Brain microvascular endothelial cell (primary cell): ENCODE results near the gene EPHA3.

Experiments used
- DNase-seq: peaks from one replicate; pipeline ENCODE4 v3.0.0-alpha.2; 2020
- H3K27ac ChIP-seq: fragments of 250-450 bp; sonication (Bioruptor Pico); 2 replicates; pipeline ENCODE4 v1.5.1; 2020; ENCODE audit warnings: mild to moderate bottlenecking, moderate library complexity
- H3K27me3 ChIP-seq: fragments of 250-450 bp; sonication (Bioruptor Pico); replicated peaks from 2 replicates; pipeline ENCODE4 v1.5.1; 2020; ENCODE audit warnings: mild to moderate bottlenecking
- H3K36me3 ChIP-seq: fragments of 250-450 bp; sonication (Bioruptor Pico); replicated peaks from 2 replicates; pipeline ENCODE4 v1.5.1; 2020; ENCODE audit warnings: mild to moderate bottlenecking
- H3K4me3 ChIP-seq: 2 replicates; pipeline ENCODE4 v1.5.1; 2011; ENCODE audit warnings: low read depth, mild to moderate bottlenecking, control low read depth, low read length, moderate library complexity
- CTCF ChIP-seq: IDR thresholded peaks from 2 replicates; pipeline ENCODE4 v1.5.1; 2011; ENCODE audit warnings: low read depth, mild to moderate bottlenecking, moderate library complexity, low read length, control low read depth, inconsistent platforms; ENCODE audit errors: missing control alignments
- in situ Hi-C: cut with HindIII; loops from 2 replicates; pipeline ENCODE4 v1.10.0; 2017; ENCODE audit warnings: low sequenced_read_pairs, low pct_ligation_motif_present

The EPHA3 gene

DNA sequence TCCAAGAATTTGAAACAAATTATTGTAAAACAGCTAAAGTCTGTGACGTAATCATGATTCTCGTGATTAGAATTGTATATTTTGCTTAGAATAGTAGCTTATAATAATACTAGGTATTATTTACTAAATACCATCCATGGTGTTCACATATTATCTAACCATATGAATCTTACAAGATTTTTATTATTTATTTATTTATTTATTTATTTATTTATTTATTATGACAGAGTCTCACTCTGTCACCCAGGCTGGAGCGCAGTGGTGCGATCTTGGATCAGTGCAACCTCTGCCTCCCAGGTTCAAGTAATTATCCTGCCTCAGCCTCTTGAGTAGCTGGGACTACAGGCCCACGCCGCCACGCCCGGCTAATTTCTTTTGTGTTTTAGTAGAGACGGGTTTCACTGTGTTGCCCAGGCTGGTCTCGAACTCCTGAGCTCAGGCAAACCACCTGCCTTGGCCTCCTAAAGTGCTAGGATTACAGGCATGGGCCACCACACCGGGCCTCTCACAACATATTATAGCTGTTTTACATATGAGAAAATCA, 173.5 kb downstream of the EPHA3 start:
- TF ChIP-seq CTCF: no peak
- no peak overlapping the region for H3K4me3 ChIP-seq
- in situ Hi-C loops: no loop called here
- no peak overlapping the region for H3K27ac ChIP-seq
- no peak for DNase-seq
- no peaks in the 10 kb centered on the region for H3K27me3 ChIP-seq
- no peaks in the 10 kb centered on the region for H3K36me3 ChIP-seq

DNA sequence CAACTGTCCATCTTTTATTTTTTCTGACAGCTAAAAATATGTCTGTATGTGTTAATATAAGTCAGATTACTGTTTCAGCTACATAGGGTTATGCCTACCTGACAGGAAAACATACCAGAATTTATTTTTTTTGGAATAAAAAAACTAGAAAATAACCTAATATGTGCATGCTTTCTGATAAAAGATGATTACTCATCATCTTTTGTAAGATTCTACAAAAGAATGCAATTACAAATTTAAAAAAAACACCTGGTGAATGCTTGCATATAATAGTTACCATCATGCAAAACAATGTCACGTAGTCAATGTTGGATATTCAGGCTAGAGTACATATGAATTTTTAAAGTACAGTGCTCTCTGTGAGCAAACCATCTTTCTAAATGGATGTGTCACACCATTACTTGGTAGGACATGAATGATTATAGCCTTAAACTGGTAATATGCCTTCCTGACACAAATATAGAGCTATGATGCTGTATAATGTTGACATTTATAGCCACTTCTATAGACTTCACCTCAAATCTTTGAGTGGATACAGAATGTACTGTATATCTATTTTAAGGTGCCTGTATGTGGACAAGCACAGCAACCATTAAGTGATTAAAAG, 180.6 kb downstream of the EPHA3 start:
- DNase-seq: no peak
- Histone ChIP-seq H3K27ac (no peak overlapping the region), H3K4me3 (no peak overlapping the region), H3K27me3 (no peaks in the 10 kb centered on the region), H3K36me3 (no peaks in the 10 kb centered on the region)
- in situ Hi-C loops: no loop called here
- no peak for TF ChIP-seq CTCF

GRCh38 chr3:89289574-89290190, 182.3 kb downstream of the EPHA3 start:
- in situ Hi-C loops: no loop called here
- no peak overlapping the region for H3K27ac ChIP-seq
- no peaks in the 10 kb centered on the region for H3K27me3 ChIP-seq
- no peak overlapping the region for H3K4me3 ChIP-seq
- TF ChIP-seq CTCF: no peak
- no peaks in the 10 kb centered on the region for H3K36me3 ChIP-seq
- DNase-seq: no peak

DNA sequence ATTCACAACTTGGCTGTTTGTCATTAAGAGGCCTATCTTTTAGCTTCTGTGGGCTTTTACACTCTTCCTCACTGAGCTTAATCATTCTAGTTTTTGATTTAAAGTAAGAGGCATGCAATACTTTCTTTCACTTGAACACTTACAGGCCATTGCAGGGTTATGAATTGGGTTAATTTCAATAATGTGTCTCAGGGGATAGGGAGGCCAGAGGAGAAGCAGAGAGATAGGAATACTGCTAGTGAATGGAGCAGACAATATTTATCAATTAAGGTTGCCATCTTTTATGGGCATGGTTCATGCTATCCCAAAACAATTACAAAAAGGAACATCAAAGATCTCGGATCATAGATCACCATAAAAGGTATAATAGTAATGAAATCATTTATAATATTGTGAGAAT, 189.8 kb downstream of the EPHA3 start:
- Histone ChIP-seq H3K36me3 (no peaks in the 10 kb centered on the region), H3K4me3 (no peak overlapping the region), H3K27ac (no peak overlapping the region), H3K27me3 (no peaks in the 10 kb centered on the region)
- in situ Hi-C loops: no loop called here
- DNase-seq: no peak
- no peak for TF ChIP-seq CTCF

DNA sequence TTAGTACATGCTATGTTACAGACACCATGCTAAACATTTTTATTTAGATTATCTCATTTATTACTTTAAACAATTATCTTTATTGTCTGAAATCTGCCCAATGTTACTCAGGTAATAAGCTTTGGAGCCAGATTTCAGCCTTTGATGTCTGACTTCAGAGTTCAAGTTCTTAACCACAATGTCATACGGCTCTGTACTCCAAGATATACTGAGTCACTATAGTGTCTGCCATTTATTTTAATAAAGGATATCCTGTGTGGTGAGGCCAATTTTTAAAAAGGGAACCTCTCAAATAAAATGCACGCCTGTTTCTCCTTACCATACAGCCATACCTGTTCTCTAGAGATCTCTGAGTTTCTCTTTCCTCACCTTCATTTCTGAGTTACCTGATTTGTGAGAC, 193.1 kb downstream of the EPHA3 start:
- TF ChIP-seq CTCF: no peak
- DNase-seq: no peak
- in situ Hi-C loops: no loop called here
- H3K4me3 ChIP-seq: no peak overlapping the region
- H3K36me3 ChIP-seq: no peaks in the 10 kb centered on the region
- no peaks in the 10 kb centered on the region for H3K27me3 ChIP-seq
- H3K27ac ChIP-seq: no peak overlapping the region
